RWPE2 (cell line): ENCODE data around the gene CASK.
A peak's percentile ranks its signal among the peaks of the same experiment; 100 is the strongest.

ENCODE experiments used
- ATAC-seq: fragments of 200-7000 bp; cut with Tn5 transposase; 3 replicates; pipeline ENCODE4 v1.9.1; 2021; ENCODE audit warnings: low read depth
- DNase-seq: peaks from one replicate; pipeline ENCODE4 v3.0.0-alpha.2; 2020; ENCODE audit warnings: low spot score
- H3K27ac ChIP-seq: fragments of 450-650 bp; 2 replicates; pipeline ENCODE4 v1.5.1; 2017; ENCODE audit warnings: mild to moderate bottlenecking; ENCODE audit not compliant: poor library complexity, severe bottlenecking
- H3K27me3 ChIP-seq: fragments of 250-450 bp; sonication (Bioruptor Pico); 2 replicates; pipeline ENCODE4 v1.5.1; 2021; ENCODE audit warnings: mild to moderate bottlenecking, moderate library complexity; ENCODE audit not compliant: insufficient read depth, poor library complexity, severe bottlenecking
- H3K36me3 ChIP-seq: fragments of 250-450 bp; sonication (Bioruptor Pico); 2 replicates; pipeline ENCODE4 v1.5.1; 2020; ENCODE audit warnings: low read depth, mild to moderate bottlenecking, moderate library complexity
- H3K4me1 ChIP-seq: fragments of 250-450 bp; sonication (Bioruptor Pico); 2 replicates; pipeline ENCODE4 v1.5.1; 2021; ENCODE audit warnings: mild to moderate bottlenecking, moderate library complexity; ENCODE audit not compliant: insufficient read depth, poor library complexity, severe bottlenecking
- H3K4me3 ChIP-seq: fragments of 250-450 bp; sonication (Bioruptor Pico); 2 replicates; pipeline ENCODE4 v1.5.1; 2021; ENCODE audit warnings: mild to moderate bottlenecking, moderate library complexity; ENCODE audit not compliant: severe bottlenecking
- H3K9me3 ChIP-seq: fragments of 250-450 bp; sonication (Bioruptor Pico); 2 replicates; pipeline ENCODE4 v1.5.1; 2021; ENCODE audit warnings: mild to moderate bottlenecking, moderate library complexity; ENCODE audit not compliant: severe bottlenecking
- TF ChIP-seq, protein P1 (sequence below): fragments of 450-650 bp; IDR thresholded peaks from one replicate; pipeline ENCODE4 v1.5.1; 2017; ENCODE audit warnings: mild to moderate bottlenecking, moderate library complexity; ENCODE audit not compliant: poor library complexity, severe bottlenecking

CASK gene

DNA sequence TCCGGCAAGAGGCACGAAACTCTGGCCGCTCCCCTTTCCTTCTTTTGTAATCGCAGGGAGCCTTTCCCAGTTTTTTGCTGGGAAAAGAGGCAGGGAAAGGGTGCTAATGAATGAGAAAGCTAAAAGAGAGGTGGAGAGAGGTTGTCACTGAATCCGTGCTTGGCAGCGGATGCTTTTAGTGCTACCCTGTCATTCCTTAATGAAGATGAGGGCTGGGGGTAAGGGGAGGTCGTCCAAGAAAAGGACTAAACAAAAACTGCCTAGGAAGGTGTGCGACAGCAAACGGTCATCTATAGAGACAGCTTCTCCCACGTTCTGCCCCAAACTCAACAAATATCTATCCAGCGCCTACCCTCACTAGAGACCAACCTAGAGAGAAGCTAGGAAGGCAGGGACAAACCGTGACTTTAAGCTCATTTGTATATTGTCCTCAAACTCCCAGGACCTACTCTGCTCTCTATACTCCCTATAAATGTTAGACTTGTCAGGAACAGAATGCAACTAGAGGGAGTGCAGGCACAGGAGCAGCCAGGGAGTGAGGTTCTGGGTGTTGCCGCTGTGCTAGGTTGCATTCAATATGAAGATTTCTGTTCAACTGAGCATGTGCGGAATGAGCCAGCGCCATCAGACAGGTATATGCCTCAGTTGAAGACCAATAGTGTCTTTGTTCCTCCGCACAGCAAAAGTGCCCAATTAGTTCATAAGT is 777 bp upstream of the CASK start:
- H3K4me1 ChIP-seq = peaks cover 6% of the 10 kb centered on the region
- no peaks in the 10 kb centered on the region for H3K9me3 ChIP-seq
- H3K4me3 ChIP-seq = peak overlapping the region; percentile 66
- ATAC-seq (peak; percentile 52), DNase-seq (no peak)
- H3K27me3 ChIP-seq = no peaks in the 10 kb centered on the region
- H3K36me3 ChIP-seq = no peaks in the 10 kb centered on the region
- TF ChIP-seq, protein P1, sequence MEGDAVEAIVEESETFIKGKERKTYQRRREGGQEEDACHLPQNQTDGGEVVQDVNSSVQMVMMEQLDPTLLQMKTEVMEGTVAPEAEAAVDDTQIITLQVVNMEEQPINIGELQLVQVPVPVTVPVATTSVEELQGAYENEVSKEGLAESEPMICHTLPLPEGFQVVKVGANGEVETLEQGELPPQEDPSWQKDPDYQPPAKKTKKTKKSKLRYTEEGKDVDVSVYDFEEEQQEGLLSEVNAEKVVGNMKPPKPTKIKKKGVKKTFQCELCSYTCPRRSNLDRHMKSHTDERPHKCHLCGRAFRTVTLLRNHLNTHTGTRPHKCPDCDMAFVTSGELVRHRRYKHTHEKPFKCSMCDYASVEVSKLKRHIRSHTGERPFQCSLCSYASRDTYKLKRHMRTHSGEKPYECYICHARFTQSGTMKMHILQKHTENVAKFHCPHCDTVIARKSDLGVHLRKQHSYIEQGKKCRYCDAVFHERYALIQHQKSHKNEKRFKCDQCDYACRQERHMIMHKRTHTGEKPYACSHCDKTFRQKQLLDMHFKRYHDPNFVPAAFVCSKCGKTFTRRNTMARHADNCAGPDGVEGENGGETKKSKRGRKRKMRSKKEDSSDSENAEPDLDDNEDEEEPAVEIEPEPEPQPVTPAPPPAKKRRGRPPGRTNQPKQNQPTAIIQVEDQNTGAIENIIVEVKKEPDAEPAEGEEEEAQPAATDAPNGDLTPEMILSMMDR = no peak
- H3K27ac ChIP-seq = peak overlapping the region; percentile 60

DNA sequence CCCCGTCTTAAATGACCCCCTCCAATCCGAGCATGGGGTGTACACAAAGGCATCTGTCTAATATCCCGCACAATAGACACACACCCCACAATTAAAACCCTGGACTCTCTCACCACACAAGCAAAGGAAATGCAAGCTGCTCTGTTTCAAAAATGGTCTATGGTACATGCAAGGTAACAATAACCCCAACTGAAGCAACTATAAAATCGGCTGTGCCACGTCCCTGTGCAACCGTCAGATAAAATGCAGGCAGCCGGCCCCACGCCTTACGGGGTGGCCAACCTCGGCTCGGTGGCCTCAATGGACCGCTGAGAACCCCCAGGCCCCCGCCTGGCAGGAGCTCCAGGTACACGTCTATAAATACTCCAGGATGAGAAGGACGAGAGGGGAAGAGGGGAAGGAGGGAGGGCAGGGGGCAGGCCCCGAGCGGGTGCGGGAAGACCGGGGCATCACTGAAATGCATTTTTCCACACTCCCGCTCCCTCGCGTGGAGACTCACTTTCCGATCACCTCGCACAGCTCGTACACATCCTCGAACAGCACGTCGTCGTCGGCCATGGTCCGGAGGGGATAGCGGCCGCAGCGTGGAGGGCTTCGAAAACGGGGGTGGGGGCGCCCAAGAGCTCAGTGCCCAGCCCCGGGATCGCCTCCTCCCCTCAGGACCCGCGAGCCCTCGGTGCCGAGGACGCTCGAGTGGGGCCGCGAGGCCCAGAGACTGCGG is 763 bp downstream of the CASK start:
- Histone ChIP-seq H3K9me3 (no peaks in the 10 kb centered on the region), H3K4me3 (peak overlapping the region; percentile 66), H3K4me1 (peaks cover 6% of the 10 kb centered on the region), H3K27ac (peak overlapping the region; percentile 60), H3K36me3 (no peaks in the 10 kb centered on the region), H3K27me3 (no peaks in the 10 kb centered on the region)
- TF ChIP-seq, protein P1 = peak; percentile 27
- DNase-seq (no peak), ATAC-seq (peak; percentile 5; the same call in 1 of the 3 replicates)

GRCh38 chrX:41921492-41922430 is 1.6 kb downstream of the CASK start:
- Histone ChIP-seq H3K27ac (peak overlapping the region; percentile 60), H3K4me3 (peak overlapping the region; percentile 66), H3K4me1 (peaks cover 6% of the 10 kb centered on the region), H3K9me3 (no peaks in the 10 kb centered on the region), H3K36me3 (no peaks in the 10 kb centered on the region), H3K27me3 (no peaks in the 10 kb centered on the region)
- DNase-seq (no peak), ATAC-seq (peak; percentile 44; the same call in 2 of the 3 replicates)
- TF ChIP-seq, protein P1 = no peak

GRCh38 chrX:41919870-41920269 is 3.5 kb downstream of the CASK start:
- Histone ChIP-seq H3K27me3 (no peaks in the 10 kb centered on the region), H3K9me3 (no peaks in the 10 kb centered on the region), H3K27ac (no peak overlapping the region), H3K4me3 (no peak overlapping the region), H3K36me3 (no peaks in the 10 kb centered on the region), H3K4me1 (peaks cover 6% of the 10 kb centered on the region)
- DNase-seq = no peak
- TF ChIP-seq, protein P1 = no peak
- no peak for ATAC-seq
